Mammary epithelial cell (primary cell): ENCODE data around the gene DECR2.

ENCODE experiments used
- CTCF ChIP-seq, 2 donors: IDR thresholded peaks in 1 of 2; conservative IDR thresholded peaks in 1 of 2; 2 replicates each; pipeline ENCODE4 v1.5.1; 2011 to 2012; ENCODE audit warnings: inconsistent platforms in 2 of 2, low read length in 2 of 2, mild to moderate bottlenecking in 2 of 2, control low read depth in 1 of 2, low read depth in 1 of 2; ENCODE audit not compliant: insufficient read depth in 1 of 2; ENCODE audit errors: extremely low read depth in 1 of 2
- EZH2 ChIP-seq: IDR thresholded peaks from 2 replicates; pipeline ENCODE4 v1.6.1; 2012; ENCODE audit warnings: low read length, inconsistent platforms, borderline replicate concordance

DNA sequence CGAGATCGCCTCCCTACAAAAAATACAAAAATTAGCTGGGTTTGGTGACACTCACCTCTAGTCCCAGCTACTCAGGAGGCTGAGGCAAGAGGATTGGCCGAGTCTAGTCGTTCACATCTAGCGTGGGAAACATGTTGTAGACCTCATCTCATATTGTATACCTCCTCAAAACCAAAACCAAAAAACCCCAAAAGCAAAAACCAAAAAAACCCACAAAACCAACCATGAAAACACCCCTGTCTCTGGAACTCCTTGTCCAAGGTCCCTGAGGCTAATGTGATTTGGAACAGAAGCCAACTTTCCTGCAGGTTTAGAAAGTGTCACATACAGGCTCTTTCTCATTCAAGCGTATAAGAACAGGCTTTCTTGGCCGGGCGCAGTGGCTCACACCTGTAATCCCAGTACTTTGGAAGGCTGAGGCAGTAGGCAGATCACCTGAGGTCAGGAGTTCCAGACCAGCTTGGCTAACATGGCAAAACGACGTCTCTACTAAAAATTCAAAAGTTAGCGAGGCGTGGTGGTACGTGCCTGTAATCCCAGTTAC lies 52.8 kb downstream of the DECR2 start:
- TF ChIP-seq CTCF (conservative IDR thresholded peaks at IDR 0.05 in 1 of 2, IDR thresholded peaks at IDR 0.05 in 1 of 2; ENCODE audit: extremely low read depth in 1 of 2, insufficient read depth in 1 of 2, low read depth in 1 of 2, low read length in 2 of 2) (no peak), EZH2 (no peak)
